SK-N-SH (cell line): ENCODE data around the gene STEEP1. TPM values are rescaled to one million over a fixed set of nuclear protein-coding genes. Genes with fewer than 3 reads are reported as not detected.

Source experiments
- CTCF ChIA-PET: fragments of 300-600, 350-600 bp; formaldehyde crosslinking; extraction: SDS; loops from one replicate; lab custom pipeline; 2021; lab: Yijun Ruan, JAX
- POLR2A ChIA-PET: fragments of 350-600 bp; sonication (Branson Sonifier 250); formaldehyde crosslinking; extraction: SDS; loops from one replicate; lab custom pipeline; 2020; ENCODE audit warnings: antibody characterized with exemption, inconsistent platforms; lab: Yijun Ruan, JAX
- DNase-seq: peaks from one replicate; pipeline ENCODE4 v3.0.0; 2012
- H2AFZ ChIP-seq: fragments of 200-600 bp; sonication (generic); 2 replicates; pipeline ENCODE4 v1.8.1; 2016; ENCODE audit warnings: antibody characterized with exemption, mild to moderate bottlenecking, low read depth
- H3F3A ChIP-seq: fragments of 200-600 bp; sonication (generic); replicated peaks from 2 replicates; pipeline ENCODE3; 2016; ENCODE audit warnings: antibody characterized with exemption, mild to moderate bottlenecking; ENCODE audit not compliant: insufficient read depth
- H3K27ac ChIP-seq, 2 experiments: fragments of 200-500 bp in 1 of 2; fragments of 200-600 bp in 1 of 2; sonication (Bioruptor generic) in 1 of 2; sonication (generic), shearing (Covaris generic) in 1 of 2; 2 replicates each; pipeline versions ENCODE4 v1.5.1 to v1.6.1; 2014 to 2016; ENCODE audit warnings: low read depth in 2 of 2, inconsistent platforms in 1 of 2, low read length in 1 of 2, mild to moderate bottlenecking in 1 of 2, mixed read lengths in 1 of 2
- H3K27me3 ChIP-seq: fragments of 200-600 bp; sonication (generic), shearing (Covaris generic); 2 replicates; pipeline ENCODE4 v1.6.1; 2016; ENCODE audit warnings: mixed run types; ENCODE audit not compliant: insufficient read depth
- H3K36me3 ChIP-seq, 2 experiments: fragments of 200-500 bp in 1 of 2; fragments of 200-600 bp in 1 of 2; sonication (Bioruptor generic) in 1 of 2; sonication (generic) in 1 of 2; replicated peaks in 1 of 2; 2 replicates each; pipeline versions ENCODE3 to v1.5.1; 2014 to 2016; ENCODE audit warnings: low read length in 1 of 2, mild to moderate bottlenecking in 1 of 2; ENCODE audit not compliant: insufficient read depth in 2 of 2, control insufficient read depth in 1 of 2
- H3K4me1 ChIP-seq, 2 experiments: fragments of 200-500 bp in 1 of 2; fragments of 200-600 bp in 1 of 2; sonication (Bioruptor generic) in 1 of 2; sonication (generic), shearing (Covaris generic) in 1 of 2; 2 replicates each; pipeline versions ENCODE4 v1.5.1 to v1.6.1; 2014 to 2016; ENCODE audit warnings: low read depth in 1 of 2, low read length in 1 of 2, mixed run types in 1 of 2; ENCODE audit not compliant: insufficient read depth in 2 of 2, control insufficient read depth in 1 of 2
- H3K4me2 ChIP-seq: fragments of 200-600 bp; sonication (generic), shearing (Covaris generic); 2 replicates; pipeline ENCODE4 v1.6.1; 2017; ENCODE audit warnings: mixed run types
- H3K4me3 ChIP-seq, 2 experiments: fragments of 200-500 bp in 1 of 2; fragments of 200-600 bp in 1 of 2; sonication (Bioruptor generic) in 1 of 2; sonication (generic), shearing (Covaris generic) in 1 of 2; 2 replicates each; pipeline versions ENCODE4 v1.5.1 to v1.8.1; 2014 to 2016; ENCODE audit warnings: low read depth in 2 of 2, inconsistent platforms in 1 of 2, low read length in 1 of 2, mild to moderate bottlenecking in 1 of 2, mixed read lengths in 1 of 2, moderate library complexity in 1 of 2
- H3K79me2 ChIP-seq: fragments of 200-600 bp; sonication (generic); 2 replicates; pipeline ENCODE4 v1.8.1; 2017; ENCODE audit warnings: mild to moderate bottlenecking; ENCODE audit not compliant: insufficient read depth
- H3K9ac ChIP-seq: fragments of 200-600 bp; sonication (generic); 2 replicates; pipeline ENCODE4 v1.6.1; 2017; ENCODE audit warnings: mixed run types
- H3K9me2 ChIP-seq: fragments of 200-600 bp; sonication (generic); 2 replicates; pipeline ENCODE4 v1.6.1; 2017; ENCODE audit warnings: mixed run types
- H3K9me3 ChIP-seq: fragments of 200-600 bp; sonication (generic); 2 replicates; pipeline ENCODE4 v1.6.1; 2017; ENCODE audit warnings: mixed run types, mild to moderate bottlenecking, moderate library complexity
- H4K20me1 ChIP-seq: fragments of 200-600 bp; sonication (generic); 2 replicates; pipeline ENCODE4 v1.6.1; 2017; ENCODE audit warnings: mild to moderate bottlenecking, mixed run types; ENCODE audit not compliant: insufficient read depth
- ELF1 ChIP-seq: IDR thresholded peaks from 2 replicates; pipeline ENCODE4 v1.4.0; 2012
- FOSL2 ChIP-seq: IDR thresholded peaks from 2 replicates; pipeline ENCODE4 v1.4.0; 2012; ENCODE audit warnings: low read depth, mild to moderate bottlenecking, moderate library complexity, borderline replicate concordance
- FOXJ3 ChIP-seq: sonication (generic); formaldehyde crosslinking; IDR thresholded peaks from 2 replicates; pipeline ENCODE4 v1.5.1; 2020; ENCODE audit warnings: mild to moderate bottlenecking, missing genetic modification reagents
- FOXM1 ChIP-seq: IDR thresholded peaks from 2 replicates; pipeline ENCODE4 v1.4.0; 2012; ENCODE audit warnings: low read depth, mild to moderate bottlenecking
- JUND ChIP-seq: IDR thresholded peaks from 2 replicates; pipeline ENCODE4 v1.4.0; 2012
- MEF2A ChIP-seq: IDR thresholded peaks from 2 replicates; pipeline ENCODE4 v1.4.0; 2012; ENCODE audit warnings: low read depth, borderline replicate concordance
- NRF1 ChIP-seq: IDR thresholded peaks from 2 replicates; pipeline ENCODE4 v1.6.1; 2012; ENCODE audit warnings: low read depth, mild to moderate bottlenecking, low read length
- POLR2AphosphoS5 ChIP-seq: IDR thresholded peaks from 2 replicates; pipeline ENCODE4 v1.6.1; 2012; ENCODE audit warnings: low read depth, low read length
- RAD21 ChIP-seq: IDR thresholded peaks from 2 replicates; pipeline ENCODE4 v1.6.1; 2012; ENCODE audit warnings: mild to moderate bottlenecking, low read length
- RFX5 ChIP-seq: IDR thresholded peaks from 2 replicates; pipeline ENCODE4 v1.6.1; 2012; ENCODE audit warnings: mild to moderate bottlenecking, improper control_type of control experiment, low read length
- RXRA ChIP-seq: IDR thresholded peaks from 2 replicates; pipeline ENCODE4 v1.4.0; 2012; ENCODE audit warnings: low read depth, mild to moderate bottlenecking, borderline replicate concordance
- WGBS: methylation state at CpG from one replicate; pipeline ENCODE4 v1.1.6; 2017; ENCODE audit warnings: low lambda C conversion rate; 5-methylcytosine and 5-hydroxymethylcytosine counted together
- polyA plus RNA-seq, 3 experiments: library from polyadenylated mRNA; depleted of rRNA; stranded (reverse); fragments of >200 nt; gene quantifications; 2 replicates each; pipeline ENCODE4 v1.2.3, GENCODE V29; 2012
- TF ChIP-seq, protein P1 (sequence below): IDR thresholded peaks from 2 replicates; pipeline ENCODE4 v1.6.1; 2012; ENCODE audit warnings: mild to moderate bottlenecking, low read depth, low read length, moderate library complexity
- TF ChIP-seq, protein P2 (sequence below): fragments of 150-350 bp; IDR thresholded peaks from 2 replicates; pipeline ENCODE4 v1.6.1; 2016; ENCODE audit warnings: mild to moderate bottlenecking, low read depth, low read length

Gene STEEP1
- polyA plus RNA-seq, 1 of the 3 experiments (the other 2 are of a cell fraction), result 19.2 TPM

DNA sequence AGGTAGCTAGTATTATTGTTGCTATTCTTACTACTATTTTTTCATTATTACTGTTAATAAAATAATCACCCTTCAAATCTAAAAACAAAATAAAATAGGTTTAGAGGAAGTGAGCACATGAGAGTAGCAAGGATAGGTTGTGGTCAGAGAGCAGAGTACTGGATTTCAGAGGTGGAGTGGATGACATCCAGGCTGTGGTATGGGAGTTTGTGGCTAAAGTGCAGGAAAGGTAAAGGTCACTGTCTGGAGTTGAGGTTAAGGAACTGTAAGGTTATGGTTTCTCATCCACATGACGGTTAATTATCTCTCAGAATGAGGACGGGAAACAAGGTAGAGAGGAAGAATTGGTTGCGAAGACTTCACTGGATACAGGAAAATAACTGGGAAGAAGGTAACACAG lies 27.7 kb downstream of the STEEP1 start:
- no peak overlapping the region for H3K27ac ChIP-seq
- H3K4me1 ChIP-seq, result no peaks in the 10 kb centered on the region
- POLR2A ChIA-PET, result interaction anchor here (0.9 kb wide), 1 partner anchor 36 kb away, joined by 3 read pairs; no protein-coding TSS in a partner anchor
- H2AFZ ChIP-seq, result no peak overlapping the region
- no peaks in the 10 kb centered on the region for H3K9me2 ChIP-seq
- WGBS, result 78% methylated on average over 3 of the region's 3 CpGs
- H3K9ac ChIP-seq, result no peak overlapping the region
- H3K79me2 ChIP-seq, result no peaks in the 10 kb centered on the region
- H3K9me3 ChIP-seq, result no peaks in the 10 kb centered on the region
- H3K4me3 ChIP-seq, result no peak overlapping the region
- no peaks in the 10 kb centered on the region for H4K20me1 ChIP-seq
- TF ChIP-seq JUND, result no peak
- TF ChIP-seq MEF2A, result no peak
- TF ChIP-seq, protein P1, sequence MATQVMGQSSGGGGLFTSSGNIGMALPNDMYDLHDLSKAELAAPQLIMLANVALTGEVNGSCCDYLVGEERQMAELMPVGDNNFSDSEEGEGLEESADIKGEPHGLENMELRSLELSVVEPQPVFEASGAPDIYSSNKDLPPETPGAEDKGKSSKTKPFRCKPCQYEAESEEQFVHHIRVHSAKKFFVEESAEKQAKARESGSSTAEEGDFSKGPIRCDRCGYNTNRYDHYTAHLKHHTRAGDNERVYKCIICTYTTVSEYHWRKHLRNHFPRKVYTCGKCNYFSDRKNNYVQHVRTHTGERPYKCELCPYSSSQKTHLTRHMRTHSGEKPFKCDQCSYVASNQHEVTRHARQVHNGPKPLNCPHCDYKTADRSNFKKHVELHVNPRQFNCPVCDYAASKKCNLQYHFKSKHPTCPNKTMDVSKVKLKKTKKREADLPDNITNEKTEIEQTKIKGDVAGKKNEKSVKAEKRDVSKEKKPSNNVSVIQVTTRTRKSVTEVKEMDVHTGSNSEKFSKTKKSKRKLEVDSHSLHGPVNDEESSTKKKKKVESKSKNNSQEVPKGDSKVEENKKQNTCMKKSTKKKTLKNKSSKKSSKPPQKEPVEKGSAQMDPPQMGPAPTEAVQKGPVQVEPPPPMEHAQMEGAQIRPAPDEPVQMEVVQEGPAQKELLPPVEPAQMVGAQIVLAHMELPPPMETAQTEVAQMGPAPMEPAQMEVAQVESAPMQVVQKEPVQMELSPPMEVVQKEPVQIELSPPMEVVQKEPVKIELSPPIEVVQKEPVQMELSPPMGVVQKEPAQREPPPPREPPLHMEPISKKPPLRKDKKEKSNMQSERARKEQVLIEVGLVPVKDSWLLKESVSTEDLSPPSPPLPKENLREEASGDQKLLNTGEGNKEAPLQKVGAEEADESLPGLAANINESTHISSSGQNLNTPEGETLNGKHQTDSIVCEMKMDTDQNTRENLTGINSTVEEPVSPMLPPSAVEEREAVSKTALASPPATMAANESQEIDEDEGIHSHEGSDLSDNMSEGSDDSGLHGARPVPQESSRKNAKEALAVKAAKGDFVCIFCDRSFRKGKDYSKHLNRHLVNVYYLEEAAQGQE, result no peak
- no peak for TF ChIP-seq POLR2AphosphoS5
- TF ChIP-seq RFX5, result no peak
- TF ChIP-seq ELF1, result no peak
- no peak for TF ChIP-seq RAD21
- no peak for TF ChIP-seq FOXM1
- TF ChIP-seq, protein P2, sequence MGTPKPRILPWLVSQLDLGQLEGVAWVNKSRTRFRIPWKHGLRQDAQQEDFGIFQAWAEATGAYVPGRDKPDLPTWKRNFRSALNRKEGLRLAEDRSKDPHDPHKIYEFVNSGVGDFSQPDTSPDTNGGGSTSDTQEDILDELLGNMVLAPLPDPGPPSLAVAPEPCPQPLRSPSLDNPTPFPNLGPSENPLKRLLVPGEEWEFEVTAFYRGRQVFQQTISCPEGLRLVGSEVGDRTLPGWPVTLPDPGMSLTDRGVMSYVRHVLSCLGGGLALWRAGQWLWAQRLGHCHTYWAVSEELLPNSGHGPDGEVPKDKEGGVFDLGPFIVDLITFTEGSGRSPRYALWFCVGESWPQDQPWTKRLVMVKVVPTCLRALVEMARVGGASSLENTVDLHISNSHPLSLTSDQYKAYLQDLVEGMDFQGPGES, result no peak
- no peak for TF ChIP-seq NRF1
- H3K36me3 ChIP-seq, result peaks cover 4 to 18% of the 10 kb centered on the region in 2 experiments
- CTCF ChIA-PET, result interaction anchor here (1.5 kb wide), 1 partner anchor 21 kb away, joined by 5 read pairs; no protein-coding TSS in a partner anchor
- no peak for DNase-seq
- no peak overlapping the region for H3K4me2 ChIP-seq
- no peaks in the 10 kb centered on the region for H3K27me3 ChIP-seq
- no peaks in the 10 kb centered on the region for H3F3A ChIP-seq

DNA sequence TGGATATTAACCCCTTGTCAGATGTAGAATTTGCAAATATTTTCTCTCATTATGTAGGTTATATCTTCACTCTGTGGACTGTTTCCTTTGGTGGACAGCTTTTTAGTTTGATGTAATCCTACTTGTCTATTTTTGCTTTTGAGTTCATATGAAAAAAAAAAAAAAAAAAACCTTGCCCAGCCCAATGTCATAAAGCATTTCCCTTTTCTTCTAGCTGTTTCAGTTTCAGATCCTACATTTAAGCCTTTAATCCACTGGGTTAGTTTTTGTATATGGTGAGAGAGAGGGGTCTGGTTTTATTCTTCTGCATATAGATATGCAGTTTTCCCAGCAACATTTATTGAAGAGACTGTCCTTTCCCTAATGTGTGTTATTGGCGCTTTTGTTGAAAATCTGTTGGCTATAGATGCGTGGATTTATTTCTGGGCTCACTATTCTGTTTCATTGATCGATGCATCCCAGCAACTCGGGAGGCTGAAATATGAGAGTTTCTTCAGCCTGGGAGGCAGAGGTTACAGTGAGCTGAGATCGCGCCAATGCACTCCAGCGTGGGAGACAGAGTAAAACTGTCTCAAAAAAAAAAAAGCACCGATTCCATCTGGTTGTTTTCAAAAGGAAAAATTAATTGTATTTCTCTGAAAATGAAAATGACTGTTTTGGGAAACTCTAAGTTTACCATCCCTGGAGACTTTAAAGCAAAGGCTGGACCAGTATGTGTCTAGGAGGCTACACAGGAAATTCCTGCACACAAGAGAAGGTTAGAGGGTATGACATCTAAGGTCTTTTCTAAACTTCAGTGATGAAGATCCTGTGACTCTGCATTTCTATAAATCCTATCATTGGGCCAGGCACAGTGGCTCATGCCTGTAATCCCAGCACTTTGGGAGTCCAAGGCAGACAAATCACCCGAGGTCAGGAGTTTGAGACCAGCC lies 35.6 kb downstream of the STEEP1 start:
- Histone ChIP-seq H3K79me2 (no peaks in the 10 kb centered on the region), H3K9ac (no peak overlapping the region), H3K36me3 (no peaks in the 10 kb centered on the region), H4K20me1 (no peaks in the 10 kb centered on the region), H3K27ac (no peak overlapping the region), H3K9me3 (no peaks in the 10 kb centered on the region), H3K4me2 (no peak overlapping the region), H2AFZ (no peak overlapping the region), H3K9me2 (no peaks in the 10 kb centered on the region), H3K4me1 (no peaks in the 10 kb centered on the region), H3K27me3 (no peaks in the 10 kb centered on the region), H3F3A (peaks cover 3% of the 10 kb centered on the region), H3K4me3 (no peak overlapping the region)
- no peak for DNase-seq
- POLR2A ChIA-PET, result no interaction called here
- TF ChIP-seq RXRA (no peak), FOXJ3 (CRISPR knock-in tag) (no peak), FOSL2 (no peak), JUND (no peak), ELF1 (no peak)
- TF ChIP-seq, protein P1, result no peak
- CTCF ChIA-PET, result interaction anchor here (0.6 to 1.0 kb wide), 2 partner anchors 14 to 524 kb away, joined by 3 read pairs; no protein-coding TSS in a partner anchor
- 90% methylated on average over 9 of the region's 9 CpGs for WGBS
